Superior temporal gyrus (tissue), 1 donor: ENCODE measurements around the gene POLR1A.

ENCODE experiments used
- DNase-seq: peaks from one replicate; pipeline ENCODE4 v3.0.0-alpha.2; 2016; ENCODE audit errors: extremely low spot score

The POLR1A gene

DNA sequence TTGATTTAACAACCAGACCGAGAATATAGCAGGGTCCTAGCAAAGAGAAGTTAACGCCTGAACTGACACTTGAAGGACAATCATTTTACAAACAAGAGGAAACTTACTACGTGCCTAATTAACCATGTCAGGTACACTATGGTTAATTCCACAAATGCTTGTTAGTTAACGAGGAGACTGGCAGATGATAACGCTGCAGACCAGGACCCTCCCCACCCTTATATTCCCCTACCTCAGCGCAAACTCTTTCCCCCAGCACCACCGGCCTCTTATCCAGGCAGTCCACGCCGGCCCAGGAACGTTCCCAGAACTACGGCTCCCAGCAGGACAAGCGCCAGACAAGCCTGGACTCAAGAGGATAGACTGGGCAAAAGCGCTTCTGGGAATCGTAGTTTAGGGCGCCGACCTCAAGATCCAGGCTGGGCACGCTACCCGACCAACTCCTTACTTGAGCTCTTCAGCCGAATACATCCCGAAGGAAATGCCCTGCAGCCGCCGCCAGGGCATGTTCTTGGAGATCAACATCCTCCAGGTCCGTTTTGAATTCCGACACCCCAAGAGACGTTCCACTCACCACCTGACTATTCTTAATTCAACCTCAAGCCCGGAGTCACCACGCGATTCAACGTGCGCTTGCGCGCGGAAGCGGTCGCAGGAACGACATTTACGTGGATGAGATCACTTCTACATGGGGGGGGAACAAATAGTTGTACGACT, at the start of gene POLR1A:
TSS of gene POLR1A (minus strand) at position 635 of the 717 bp plus-strand sequence. CDS start at position 525, 110 bp downstream.
- DNase-seq = peak; percentile 97

- no peak for DNase-seq
Observed at GRCh38 chr2:86150502-86150901, 44.8 kb upstream of the POLR1A start.

DNA sequence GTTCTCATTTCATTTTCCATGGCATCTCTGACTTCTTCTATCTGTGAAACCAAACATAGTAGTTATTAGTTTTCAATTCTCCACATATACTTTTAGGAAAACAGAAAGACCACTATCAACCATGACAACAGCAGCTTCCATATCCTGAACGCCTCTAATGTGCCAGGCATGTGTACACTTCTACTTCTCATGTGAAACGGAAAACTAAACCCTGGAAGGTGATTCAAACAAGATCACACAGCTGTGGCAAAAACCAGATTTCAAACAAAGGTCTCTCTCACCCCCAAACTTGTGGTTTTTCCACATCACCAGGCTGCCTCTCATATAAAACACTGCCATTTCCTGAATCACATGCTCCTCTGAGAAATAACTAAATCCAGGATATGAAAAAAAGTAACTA, 42.1 kb upstream of the POLR1A start:
- no peak for DNase-seq

DNA sequence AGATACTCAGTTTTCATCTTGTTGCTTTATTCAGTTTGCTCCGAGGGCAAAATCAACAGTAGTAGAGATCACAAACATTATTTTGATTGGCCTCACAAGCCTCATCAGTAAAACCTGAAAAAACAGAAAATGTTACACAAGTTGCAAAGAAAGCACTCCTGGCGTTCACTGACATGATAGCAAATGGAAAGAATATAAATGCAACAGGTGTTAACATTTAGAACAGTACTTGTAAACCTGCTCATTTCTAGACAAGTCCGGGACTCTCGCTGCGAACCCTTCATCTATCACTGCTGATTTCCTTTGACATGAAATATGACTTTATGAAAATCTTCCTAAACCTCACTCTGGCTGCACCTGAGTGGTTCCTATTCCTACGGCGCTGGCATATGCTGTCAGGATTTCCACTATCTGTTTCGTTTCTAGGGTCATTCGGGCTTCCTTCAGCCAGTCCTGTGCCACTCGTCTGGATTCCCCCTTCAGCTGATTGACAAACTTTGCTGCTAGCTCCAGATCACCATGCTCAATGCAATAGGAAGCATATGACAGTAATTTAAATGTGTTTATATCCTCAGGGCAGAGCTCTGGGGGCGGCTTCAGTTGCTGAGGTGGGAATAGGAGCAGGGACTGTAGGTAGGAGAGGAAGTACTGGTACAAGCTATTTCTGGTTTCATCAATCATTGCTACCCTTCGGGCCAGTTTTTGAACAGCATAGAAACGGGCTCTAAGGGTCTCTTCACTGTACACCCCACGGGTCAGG, 38.4 kb upstream of the POLR1A start:
- no peak for DNase-seq

- DNase-seq = no peak
Observed at GRCh38 chr2:86143307-86143706, 37.6 kb upstream of the POLR1A start.

GRCh38 chr2:86142436-86143257, 37.0 kb upstream of the POLR1A start:
- no peak for DNase-seq

GRCh38 chr2:86140969-86141392, 35.3 kb upstream of the POLR1A start:
- no peak for DNase-seq

DNA sequence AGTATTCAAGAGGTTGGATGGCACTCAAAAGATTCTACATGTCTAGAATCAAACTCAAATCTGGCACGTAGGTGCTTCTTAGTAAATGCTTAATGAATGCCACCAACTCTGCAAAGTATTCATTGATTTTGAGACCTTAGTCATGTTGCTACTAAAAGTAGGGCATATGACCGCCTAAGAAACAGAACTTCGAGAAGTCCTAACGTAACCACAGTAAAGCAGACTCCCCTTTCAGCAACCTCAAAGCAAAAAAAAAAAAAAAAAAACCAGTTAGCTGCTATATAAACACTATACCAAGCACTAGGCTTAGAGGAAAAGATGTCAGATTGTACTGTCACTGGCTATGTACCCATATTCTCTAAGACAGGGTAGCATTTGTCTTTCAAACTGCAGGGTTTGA, 34.3 kb upstream of the POLR1A start:
- no peak for DNase-seq

DNA sequence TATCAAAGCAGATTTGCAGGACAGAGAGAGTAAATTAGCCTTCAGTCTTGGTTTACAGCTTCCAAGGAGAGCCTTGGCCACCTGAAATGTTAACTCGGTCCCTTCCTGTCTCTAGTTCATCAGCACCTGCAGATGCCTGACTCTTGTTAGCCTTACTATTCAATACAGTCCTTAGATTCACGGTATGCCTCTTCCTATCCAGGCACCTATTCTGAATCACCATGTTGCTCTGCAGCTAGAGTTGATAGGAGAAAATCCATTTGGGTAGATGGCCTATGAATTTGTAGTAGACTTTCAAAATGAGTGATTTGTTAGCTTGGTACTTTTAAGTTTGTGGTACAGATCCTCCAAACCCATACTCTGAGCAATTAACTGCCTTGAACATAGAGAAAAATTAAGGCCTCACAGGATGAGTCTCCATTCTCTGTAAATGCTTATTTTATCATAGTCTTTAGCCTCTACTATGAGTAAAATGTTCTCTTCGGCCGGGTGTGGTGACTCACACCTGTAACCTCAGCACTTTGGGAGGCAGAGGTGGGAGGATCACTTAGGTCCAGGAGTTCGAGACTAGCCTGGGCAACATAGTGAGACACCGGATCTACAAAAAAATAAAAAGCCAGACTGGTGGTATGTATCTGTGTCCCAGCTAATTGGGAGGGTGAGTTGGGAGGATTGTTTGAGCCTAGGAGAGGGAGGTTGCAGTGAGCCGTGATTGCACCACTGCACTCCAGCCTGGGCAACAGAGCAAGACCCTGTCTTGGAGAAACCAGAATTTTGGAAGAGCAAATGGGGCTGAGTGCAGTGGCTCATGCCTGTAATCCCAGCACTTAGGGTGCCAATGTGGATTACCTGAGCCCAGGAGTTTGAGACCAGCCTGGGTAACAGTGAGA, 33.3 kb upstream of the POLR1A start:
- no peak for DNase-seq

DNA sequence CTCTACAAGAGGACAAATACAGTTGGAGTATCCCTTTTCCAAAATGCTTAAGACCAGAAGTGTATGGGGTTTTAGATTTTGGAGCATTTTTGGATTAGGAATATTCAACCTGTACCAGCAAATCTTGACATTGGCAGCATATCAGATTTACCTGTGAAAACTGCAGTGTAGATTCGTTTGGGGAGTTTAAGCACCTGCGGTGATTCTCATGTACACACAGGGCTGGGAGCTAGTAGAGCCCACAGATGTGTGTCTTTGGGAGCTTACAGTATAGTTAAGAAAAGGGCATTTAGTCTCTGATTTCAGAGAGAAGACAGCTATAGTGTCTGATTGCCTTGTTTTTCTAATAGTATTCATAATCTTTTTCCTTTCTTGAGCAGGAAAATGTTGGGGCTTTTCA, 30.5 kb upstream of the POLR1A start:
- no peak for DNase-seq

DNA sequence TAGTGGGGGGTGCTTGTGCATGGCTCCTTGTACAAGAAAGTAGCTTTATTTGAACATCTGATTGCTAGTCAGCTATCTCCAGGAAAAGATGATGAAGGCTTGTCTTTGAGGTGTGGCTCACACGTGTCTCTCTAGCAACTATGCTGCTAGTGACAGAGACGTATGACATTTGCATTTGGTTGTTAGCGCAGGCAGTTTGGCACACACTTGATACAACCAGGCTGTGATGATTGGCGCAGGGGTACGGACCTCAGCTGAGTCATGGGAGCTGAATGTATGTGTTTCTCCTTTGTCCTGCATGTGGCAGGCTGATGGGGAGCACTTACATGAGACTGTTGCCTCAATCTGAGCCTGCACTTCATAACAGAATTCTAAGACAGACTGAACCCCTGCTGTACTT, 30.0 kb upstream of the POLR1A start:
- DNase-seq = no peak

DNA sequence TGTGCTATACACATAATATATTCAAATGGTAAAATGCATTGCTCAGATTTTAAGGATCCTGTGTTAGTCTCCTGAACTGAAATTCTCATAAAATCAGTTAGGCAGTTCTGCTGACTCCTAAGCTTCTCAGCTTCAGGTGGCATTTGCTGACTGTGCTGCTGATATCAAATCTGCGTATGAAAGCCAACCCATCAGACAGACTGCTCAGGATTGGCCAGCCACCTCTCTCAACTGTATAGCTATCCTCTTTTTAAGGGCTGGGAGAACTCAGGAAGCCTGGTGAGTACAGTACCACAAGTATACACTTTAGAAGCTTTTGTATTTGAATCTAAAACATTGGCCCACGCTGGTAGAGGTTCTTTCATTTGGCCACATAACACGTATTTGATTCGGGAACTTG, 29.0 kb upstream of the POLR1A start:
- DNase-seq = no peak

DNA sequence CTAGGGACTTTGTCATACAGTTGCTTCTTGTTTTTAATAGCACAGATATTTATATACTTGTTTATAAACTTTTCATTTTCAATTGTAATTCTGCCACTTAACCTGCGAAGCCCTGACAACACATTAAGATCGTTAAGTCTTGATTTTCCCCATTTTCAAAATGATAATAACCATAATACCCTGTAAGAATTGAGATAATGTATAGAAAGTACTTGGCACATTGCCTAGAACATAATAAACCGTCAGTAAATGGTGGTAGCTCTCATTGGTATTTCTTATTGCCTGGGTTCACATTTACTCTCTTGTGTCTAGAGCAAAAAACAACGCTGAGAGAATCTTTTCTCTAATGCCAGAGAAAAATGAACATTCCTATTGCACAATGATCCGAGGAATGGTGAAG, 19.0 kb upstream of the POLR1A start:
- DNase-seq = no peak

DNA sequence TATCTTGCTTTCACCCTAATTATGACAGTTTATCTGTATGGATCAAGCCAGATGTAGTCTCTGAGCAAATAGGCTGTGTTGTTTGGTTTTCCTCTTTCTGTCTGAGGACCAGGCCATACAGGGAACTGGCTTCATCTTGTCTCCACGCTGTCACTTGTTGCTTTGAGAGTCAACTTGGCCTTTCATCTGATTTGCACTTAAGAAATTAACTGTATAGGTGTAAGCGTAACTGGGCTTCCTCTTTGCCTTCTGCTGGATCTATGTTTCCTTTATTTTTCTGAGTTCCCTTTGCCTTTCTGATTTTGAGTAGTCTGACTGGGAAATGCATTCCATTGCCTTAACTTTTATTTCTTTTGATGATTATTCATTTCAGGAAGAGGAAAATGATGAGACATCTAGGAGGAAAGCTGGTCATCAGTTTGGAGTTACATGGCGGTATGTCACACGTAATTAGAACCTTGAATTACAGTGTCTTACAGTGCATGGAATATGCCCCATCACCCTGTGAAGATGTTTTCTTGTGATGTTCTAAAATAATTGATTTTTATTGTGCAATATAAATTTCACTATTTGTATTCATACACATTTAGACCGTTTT, 17.7 kb upstream of the POLR1A start:
- DNase-seq = no peak

DNA sequence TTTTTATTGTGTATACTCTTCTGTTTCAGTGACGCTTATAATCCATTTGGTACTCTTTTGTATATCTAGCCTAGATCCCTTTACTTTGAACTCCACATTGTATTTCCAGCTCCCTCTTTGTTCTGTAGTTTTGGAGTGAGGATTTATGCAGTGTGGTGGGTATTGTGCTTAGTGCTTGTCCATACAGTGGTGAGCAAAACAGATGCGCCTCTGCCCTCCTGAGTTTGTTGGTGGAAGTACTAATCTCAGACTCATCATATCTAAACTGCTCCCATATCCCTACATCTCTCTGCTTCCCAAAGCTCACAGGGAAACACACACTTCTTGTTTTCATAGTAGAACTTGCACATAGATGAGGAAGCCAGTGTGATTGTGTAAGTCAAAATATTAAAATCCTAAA, 12.4 kb upstream of the POLR1A start:
- DNase-seq = no peak

DNA sequence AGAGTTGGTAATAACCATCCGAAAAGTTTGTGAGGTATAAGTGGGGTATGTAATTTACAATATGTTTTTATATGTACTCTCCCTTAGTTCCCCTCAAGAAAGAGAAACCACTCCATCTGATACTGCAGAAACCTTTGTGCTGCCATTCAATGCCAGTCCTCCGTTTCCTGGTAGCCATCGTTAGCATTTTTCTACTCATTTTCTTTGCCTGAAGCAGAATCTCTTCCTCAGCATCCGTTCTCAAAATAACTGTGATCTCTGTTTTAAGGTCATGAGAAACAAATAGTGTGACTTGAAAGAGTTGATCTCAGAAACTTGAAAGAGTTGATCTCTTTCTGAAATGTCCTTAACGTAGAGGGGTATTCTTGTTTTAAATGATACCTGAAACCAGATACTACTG, 1.3 kb upstream of the POLR1A start:
- DNase-seq = no peak

GRCh38 chr2:86105969-86106945, 571 bp upstream of the POLR1A start, which contains the start of gene PTCD3:
Gene PTCD3 (plus strand): TSS chr2:86106235. CDS start chr2:86106248, 13 bp downstream.
- peak; percentile 98 for DNase-seq

- DNase-seq = no peak
Observed at GRCh38 chr2:86102157-86102556, 3.5 kb downstream of the POLR1A start.

DNA sequence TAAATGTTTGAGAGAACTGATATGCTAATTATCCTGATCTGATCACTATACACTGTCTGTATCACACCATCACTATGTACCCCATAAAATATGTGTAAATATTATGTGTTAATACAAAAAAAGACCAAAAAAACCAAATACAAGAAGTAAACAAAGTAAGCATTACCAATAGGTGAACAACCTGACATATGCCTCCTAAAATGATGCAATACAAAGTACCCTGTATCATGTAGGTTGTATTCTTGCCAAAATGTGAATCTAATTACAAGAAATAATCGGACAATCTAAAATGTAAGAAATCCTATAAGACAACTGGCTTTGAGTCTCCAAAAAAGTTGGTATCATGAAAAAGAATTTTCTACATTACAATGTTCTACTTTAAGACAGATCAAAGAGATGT, 7.8 kb downstream of the POLR1A start:
- no peak for DNase-seq
